Mesendoderm (in vitro differentiated cells): Measurements from ENCODE around the gene RNF208.

Experiments
- DNase-seq: peaks from one replicate; pipeline ENCODE4 v3.0.0; 2013
- H2AK5ac ChIP-seq: 2 replicates; pipeline ENCODE4 v1.6.1; 2013; ENCODE audit warnings: low read length, inconsistent platforms
- H2BK120ac ChIP-seq: 2 replicates; pipeline ENCODE4 v1.6.1; 2013; ENCODE audit warnings: low read depth, mild to moderate bottlenecking, low read length, moderate library complexity, mixed read lengths
- H2BK15ac ChIP-seq: replicated peaks from 2 replicates; pipeline ENCODE4 v1.6.1; 2013; ENCODE audit warnings: low read depth, mild to moderate bottlenecking, moderate library complexity
- H2BK5ac ChIP-seq: 2 replicates; pipeline ENCODE4 v1.6.1; 2013; ENCODE audit warnings: low read length, inconsistent platforms
- H3K18ac ChIP-seq: 2 replicates; pipeline ENCODE4 v1.6.1; 2013; ENCODE audit warnings: mild to moderate bottlenecking, low read length, mixed read lengths
- H3K23ac ChIP-seq: one replicate; pipeline ENCODE4 v1.6.1; 2013; ENCODE audit warnings: low read length
- H3K27ac ChIP-seq: 2 replicates; pipeline ENCODE4 v1.5.1; 2013; ENCODE audit warnings: low read depth, mild to moderate bottlenecking, inconsistent platforms, low read length, moderate library complexity
- H3K27me3 ChIP-seq: 2 replicates; pipeline ENCODE4 v1.6.1; 2013; ENCODE audit warnings: low read length, control low read depth, mild to moderate bottlenecking, inconsistent platforms; ENCODE audit not compliant: insufficient read depth, poor library complexity
- H3K36me3 ChIP-seq: 2 replicates; pipeline ENCODE4 v1.6.1; 2013; ENCODE audit warnings: low read length, inconsistent platforms; ENCODE audit not compliant: control insufficient read depth, insufficient read depth
- H3K4ac ChIP-seq: one replicate; pipeline ENCODE4 v1.6.1; 2013; ENCODE audit warnings: low read depth, mild to moderate bottlenecking, low read length, moderate library complexity
- H3K4me1 ChIP-seq: 2 replicates; pipeline ENCODE4 v1.6.1; 2013; ENCODE audit warnings: low read depth, low read length, inconsistent platforms; ENCODE audit not compliant: control insufficient read depth
- H3K4me2 ChIP-seq: 2 replicates; pipeline ENCODE4 v1.6.1; 2013; ENCODE audit warnings: low read length
- H3K4me3 ChIP-seq: 2 replicates; pipeline ENCODE4 v1.5.1; 2013; ENCODE audit warnings: mild to moderate bottlenecking, low read length
- H3K56ac ChIP-seq: one replicate; pipeline ENCODE4 v1.6.1; 2013; ENCODE audit warnings: low read length
- H3K79me1 ChIP-seq: 2 replicates; pipeline ENCODE4 v1.6.1; 2013; ENCODE audit warnings: low read length, inconsistent platforms
- H3K79me2 ChIP-seq: 2 replicates; pipeline ENCODE4 v1.6.1; 2013; ENCODE audit warnings: mild to moderate bottlenecking, low read length; ENCODE audit not compliant: control insufficient read depth, insufficient read depth
- H3K9ac ChIP-seq: 2 replicates; pipeline ENCODE4 v1.6.1; 2013; ENCODE audit warnings: low read length, inconsistent platforms
- H4K5ac ChIP-seq: one replicate; pipeline ENCODE4 v1.6.1; 2013; ENCODE audit warnings: low read length
- H4K8ac ChIP-seq: one replicate; pipeline ENCODE4 v1.6.1; 2013; ENCODE audit warnings: low read depth, mild to moderate bottlenecking, control low read depth, low read length, moderate library complexity
- WGBS: extraction: QIAGEN DNeasy Blood & Tissue Kit; methylation state at CpG from one replicate; pipeline ENCODE4 v1.1.7; 2013; ENCODE audit warnings: low lambda C conversion rate, missing lambda C conversion rate; ENCODE audit not compliant: insufficient coverage; ENCODE audit errors: extremely low coverage; 5-methylcytosine and 5-hydroxymethylcytosine counted together

The RNF208 gene

GRCh38 chr9:137194388-137194787 lies 27.7 kb downstream of the RNF208 start:
- Histone ChIP-seq H3K4ac (no peak overlapping the region), H3K4me1 (peaks cover 2% of the 10 kb centered on the region), H4K8ac (no peak overlapping the region), H2BK5ac (no peak overlapping the region), H3K9ac (no peak overlapping the region), H3K18ac (no peak overlapping the region), H3K27me3 (no peaks in the 10 kb centered on the region), H3K56ac (no peak overlapping the region), H2BK120ac (no peak overlapping the region), H3K27ac (no peak overlapping the region), H3K23ac (no peak overlapping the region), H4K5ac (no peak overlapping the region), H2AK5ac (no peak overlapping the region), H3K79me1 (peaks cover 13% of the 10 kb centered on the region), H3K79me2 (peaks cover 6% of the 10 kb centered on the region), H2BK15ac (no peak overlapping the region), H3K4me3 (no peak overlapping the region), H3K36me3 (no peaks in the 10 kb centered on the region), H3K4me2 (no peak overlapping the region)
- no CpG with 5 or more reads among the region's 16 CpGs for WGBS
- DNase-seq = no peak

- no peak overlapping the region for H3K4me3 ChIP-seq
- no peak overlapping the region for H3K4me2 ChIP-seq
- no peak overlapping the region for H3K9ac ChIP-seq
- H3K4me1 ChIP-seq = peaks cover 3% of the 10 kb centered on the region
- no peak overlapping the region for H2AK5ac ChIP-seq
- peaks cover 4% of the 10 kb centered on the region for H3K79me2 ChIP-seq
- no peaks in the 10 kb centered on the region for H3K36me3 ChIP-seq
- no peak overlapping the region for H3K4ac ChIP-seq
- H4K8ac ChIP-seq = no peak overlapping the region
- no peak overlapping the region for H2BK5ac ChIP-seq
- H2BK120ac ChIP-seq = no peak overlapping the region
- H4K5ac ChIP-seq = no peak overlapping the region
- no peak overlapping the region for H2BK15ac ChIP-seq
- H3K18ac ChIP-seq = no peak overlapping the region
- no peaks in the 10 kb centered on the region for H3K27me3 ChIP-seq
- no peak overlapping the region for H3K23ac ChIP-seq
- no CpG with 5 or more reads among the region's 14 CpGs for WGBS
- peaks cover 15% of the 10 kb centered on the region for H3K79me1 ChIP-seq
- H3K56ac ChIP-seq = no peak overlapping the region
- H3K27ac ChIP-seq = no peak overlapping the region
- no peak for DNase-seq
Observed at GRCh38 chr9:137193771-137194170, 28.3 kb downstream of the RNF208 start.

- H2BK5ac ChIP-seq = no peak overlapping the region
- no peak overlapping the region for H4K8ac ChIP-seq
Observed at GRCh38 chr9:137192859-137193258, 29.2 kb downstream of the RNF208 start.

GRCh38 chr9:137192448-137192780 lies 29.6 kb downstream of the RNF208 start:
- peaks cover 13% of the 10 kb centered on the region for H3K79me1 ChIP-seq
- no peak overlapping the region for H3K4ac ChIP-seq
- H2BK5ac ChIP-seq = no peak overlapping the region
- H2AK5ac ChIP-seq = no peak overlapping the region
- no peak overlapping the region for H2BK15ac ChIP-seq
- no peak overlapping the region for H4K8ac ChIP-seq
- no peak for DNase-seq
- H3K9ac ChIP-seq = no peak overlapping the region
- no peak overlapping the region for H4K5ac ChIP-seq
- no peaks in the 10 kb centered on the region for H3K36me3 ChIP-seq
- H3K4me1 ChIP-seq = peaks cover 3% of the 10 kb centered on the region
- WGBS = no CpG with 5 or more reads among the region's 10 CpGs
- H3K4me2 ChIP-seq = no peak overlapping the region
- no peaks in the 10 kb centered on the region for H3K27me3 ChIP-seq
- H3K4me3 ChIP-seq = no peak overlapping the region
- H3K79me2 ChIP-seq = peaks cover 7% of the 10 kb centered on the region
- no peak overlapping the region for H3K18ac ChIP-seq
- H2BK120ac ChIP-seq = no peak overlapping the region
- no peak overlapping the region for H3K56ac ChIP-seq
- no peak overlapping the region for H3K27ac ChIP-seq
- H3K23ac ChIP-seq = no peak overlapping the region

More at GRCh38 chr9:137192859-137193258, 29.2 kb downstream of the RNF208 start:
- no peak overlapping the region for H2BK120ac ChIP-seq
- no peak overlapping the region for H4K5ac ChIP-seq
- no peak overlapping the region for H3K18ac ChIP-seq
- no peaks in the 10 kb centered on the region for H3K27me3 ChIP-seq
- H3K9ac ChIP-seq = no peak overlapping the region
- no peaks in the 10 kb centered on the region for H3K36me3 ChIP-seq
- H3K4me1 ChIP-seq = peaks cover 3% of the 10 kb centered on the region
- peaks cover 10% of the 10 kb centered on the region for H3K79me1 ChIP-seq
- no peak overlapping the region for H3K27ac ChIP-seq
- no peak overlapping the region for H3K4ac ChIP-seq
- H3K79me2 ChIP-seq = peaks cover 4% of the 10 kb centered on the region
- H2AK5ac ChIP-seq = no peak overlapping the region
- H3K56ac ChIP-seq = no peak overlapping the region
- no peak overlapping the region for H2BK15ac ChIP-seq
- no CpG with 5 or more reads among the region's 2 CpGs for WGBS
- DNase-seq = no peak
- no peak overlapping the region for H3K4me3 ChIP-seq
- no peak overlapping the region for H3K23ac ChIP-seq
- H3K4me2 ChIP-seq = no peak overlapping the region

- no peak overlapping the region for H3K27ac ChIP-seq
- no peak overlapping the region for H2AK5ac ChIP-seq
- H3K4me1 ChIP-seq = peaks cover 3% of the 10 kb centered on the region
- no peak overlapping the region for H3K23ac ChIP-seq
- H4K5ac ChIP-seq = no peak overlapping the region
- H3K4me3 ChIP-seq = no peak overlapping the region
- H3K9ac ChIP-seq = no peak overlapping the region
- no peak overlapping the region for H3K4me2 ChIP-seq
- no peak for DNase-seq
- H3K79me1 ChIP-seq = peaks cover 18% of the 10 kb centered on the region
- H3K27me3 ChIP-seq = no peaks in the 10 kb centered on the region
- H2BK120ac ChIP-seq = no peak overlapping the region
- H3K18ac ChIP-seq = no peak overlapping the region
- H3K36me3 ChIP-seq = no peaks in the 10 kb centered on the region
- no peak overlapping the region for H3K4ac ChIP-seq
- no CpG with 5 or more reads among the region's 22 CpGs for WGBS
- H2BK15ac ChIP-seq = no peak overlapping the region
- H2BK5ac ChIP-seq = no peak overlapping the region
- peaks cover 12% of the 10 kb centered on the region for H3K79me2 ChIP-seq
- H4K8ac ChIP-seq = no peak overlapping the region
- no peak overlapping the region for H3K56ac ChIP-seq
Observed at GRCh38 chr9:137191691-137192447, 30.2 kb downstream of the RNF208 start.

- H3K4ac ChIP-seq = no peak overlapping the region
- DNase-seq = no peak
- WGBS = no CpG with 5 or more reads among the region's 3 CpGs
- H2AK5ac ChIP-seq = no peak overlapping the region
- H3K27ac ChIP-seq = no peak overlapping the region
- no peaks in the 10 kb centered on the region for H3K27me3 ChIP-seq
- H3K4me1 ChIP-seq = peaks cover 3% of the 10 kb centered on the region
- no peak overlapping the region for H3K23ac ChIP-seq
- no peak overlapping the region for H2BK15ac ChIP-seq
- no peak overlapping the region for H2BK120ac ChIP-seq
- H4K5ac ChIP-seq = no peak overlapping the region
- H3K79me1 ChIP-seq = peaks cover 19% of the 10 kb centered on the region
- H4K8ac ChIP-seq = no peak overlapping the region
- H3K4me3 ChIP-seq = no peak overlapping the region
- no peak overlapping the region for H3K4me2 ChIP-seq
- no peaks in the 10 kb centered on the region for H3K36me3 ChIP-seq
- H3K79me2 ChIP-seq = peaks cover 16% of the 10 kb centered on the region
- no peak overlapping the region for H3K18ac ChIP-seq
- no peak overlapping the region for H3K56ac ChIP-seq
- H3K9ac ChIP-seq = no peak overlapping the region
- H2BK5ac ChIP-seq = no peak overlapping the region
Observed at GRCh38 chr9:137191245-137191644, 30.8 kb downstream of the RNF208 start.
